C4-2B (cell line): ENCODE data around the gene CDKN1A.

Source experiments
- H3K27ac ChIP-seq: fragments of 450-650 bp; 2 replicates; pipeline ENCODE4 v1.5.1; 2017
- ZFX ChIP-seq: fragments of 450-650 bp; IDR thresholded peaks from 2 replicates; pipeline ENCODE4 v1.6.1; 2017
- TF ChIP-seq, protein P1 (sequence below): fragments of 450-650 bp; conservative IDR thresholded peaks from 2 replicates; pipeline ENCODE4 v1.5.1; 2017; ENCODE audit warnings: mild to moderate bottlenecking

The CDKN1A gene

DNA sequence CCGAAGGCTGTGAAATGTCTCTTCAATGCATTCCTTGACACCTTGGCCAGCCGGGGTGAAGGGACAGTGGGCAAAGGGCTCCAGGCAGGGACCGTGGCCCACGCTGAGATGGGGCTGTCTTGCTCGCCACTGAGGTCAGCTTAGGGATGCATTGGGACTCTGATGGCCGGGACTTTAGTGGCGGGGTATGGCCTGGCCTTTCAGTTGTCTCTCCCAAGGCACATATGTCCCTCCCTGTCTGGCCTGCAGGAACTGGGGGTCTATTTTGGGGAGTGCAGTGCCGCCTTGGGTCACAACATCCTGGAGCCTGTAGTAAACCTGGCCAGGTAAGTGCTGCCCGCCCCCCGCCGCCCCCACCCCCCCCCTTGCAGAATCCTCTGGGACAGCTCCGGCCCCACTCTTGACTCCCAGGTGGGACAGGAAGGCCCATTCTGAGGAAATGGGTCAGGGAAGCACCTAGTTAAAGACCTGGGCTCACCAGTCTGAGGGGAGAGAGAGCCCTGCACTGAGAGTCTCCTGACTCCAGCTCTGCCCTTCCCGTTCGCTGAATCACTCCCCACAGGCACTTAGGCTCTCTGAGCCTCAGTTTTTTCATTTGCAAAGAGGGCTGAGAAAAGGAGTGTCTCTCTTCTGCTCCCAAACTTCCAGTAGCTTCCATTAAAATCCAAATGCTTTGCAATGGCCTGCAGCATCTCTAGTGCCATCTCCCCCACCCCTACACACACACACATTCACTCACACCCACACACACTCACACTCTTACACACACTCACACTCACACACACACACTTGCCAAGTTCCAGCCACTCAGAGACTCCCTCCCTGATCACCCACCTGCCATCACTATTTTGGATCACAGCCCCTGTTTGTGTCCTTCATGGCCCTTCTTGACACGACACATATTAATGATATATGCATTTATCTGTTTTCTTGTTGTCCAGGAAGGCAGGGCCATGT is 52.2 kb downstream of the CDKN1A start:
- TF ChIP-seq ZFX, result no peak
- no peak overlapping the region for H3K27ac ChIP-seq

DNA sequence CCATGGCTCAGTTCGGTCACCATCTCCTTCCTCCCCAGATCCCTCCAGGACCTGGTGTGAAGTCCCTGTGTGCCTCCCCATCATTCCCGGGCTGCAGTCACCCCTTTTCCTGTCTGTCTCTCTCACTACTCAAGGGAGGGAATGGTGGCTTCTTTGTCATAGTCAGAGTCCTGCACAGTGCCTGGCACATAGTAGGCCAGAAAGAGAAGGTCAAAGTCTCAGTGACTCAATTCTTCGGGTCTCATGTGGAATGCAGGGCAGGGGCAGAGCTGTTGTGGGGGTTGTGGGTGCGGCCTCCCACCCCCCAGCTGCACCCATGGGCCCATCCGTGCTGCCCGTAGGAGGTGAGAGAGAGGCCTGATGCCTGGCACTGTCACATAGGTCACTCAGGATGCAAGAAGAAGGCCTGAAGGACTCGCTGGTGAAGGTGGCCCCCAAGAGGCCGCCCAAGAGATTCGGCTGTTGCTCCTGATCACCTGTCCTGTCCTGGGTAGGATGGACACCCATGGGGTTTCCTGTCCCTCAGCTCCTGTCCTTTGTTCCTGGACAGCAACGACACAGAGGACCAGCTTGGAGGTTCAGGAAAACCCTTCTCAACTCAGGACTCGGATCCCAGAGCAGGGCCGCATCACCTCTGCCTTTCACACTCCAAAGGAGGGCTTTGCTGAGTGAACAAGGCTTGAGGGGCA is 53.3 kb downstream of the CDKN1A start:
- no peak overlapping the region for H3K27ac ChIP-seq
- no peak for TF ChIP-seq ZFX
- TF ChIP-seq, protein P1, sequence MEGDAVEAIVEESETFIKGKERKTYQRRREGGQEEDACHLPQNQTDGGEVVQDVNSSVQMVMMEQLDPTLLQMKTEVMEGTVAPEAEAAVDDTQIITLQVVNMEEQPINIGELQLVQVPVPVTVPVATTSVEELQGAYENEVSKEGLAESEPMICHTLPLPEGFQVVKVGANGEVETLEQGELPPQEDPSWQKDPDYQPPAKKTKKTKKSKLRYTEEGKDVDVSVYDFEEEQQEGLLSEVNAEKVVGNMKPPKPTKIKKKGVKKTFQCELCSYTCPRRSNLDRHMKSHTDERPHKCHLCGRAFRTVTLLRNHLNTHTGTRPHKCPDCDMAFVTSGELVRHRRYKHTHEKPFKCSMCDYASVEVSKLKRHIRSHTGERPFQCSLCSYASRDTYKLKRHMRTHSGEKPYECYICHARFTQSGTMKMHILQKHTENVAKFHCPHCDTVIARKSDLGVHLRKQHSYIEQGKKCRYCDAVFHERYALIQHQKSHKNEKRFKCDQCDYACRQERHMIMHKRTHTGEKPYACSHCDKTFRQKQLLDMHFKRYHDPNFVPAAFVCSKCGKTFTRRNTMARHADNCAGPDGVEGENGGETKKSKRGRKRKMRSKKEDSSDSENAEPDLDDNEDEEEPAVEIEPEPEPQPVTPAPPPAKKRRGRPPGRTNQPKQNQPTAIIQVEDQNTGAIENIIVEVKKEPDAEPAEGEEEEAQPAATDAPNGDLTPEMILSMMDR, result no peak

DNA sequence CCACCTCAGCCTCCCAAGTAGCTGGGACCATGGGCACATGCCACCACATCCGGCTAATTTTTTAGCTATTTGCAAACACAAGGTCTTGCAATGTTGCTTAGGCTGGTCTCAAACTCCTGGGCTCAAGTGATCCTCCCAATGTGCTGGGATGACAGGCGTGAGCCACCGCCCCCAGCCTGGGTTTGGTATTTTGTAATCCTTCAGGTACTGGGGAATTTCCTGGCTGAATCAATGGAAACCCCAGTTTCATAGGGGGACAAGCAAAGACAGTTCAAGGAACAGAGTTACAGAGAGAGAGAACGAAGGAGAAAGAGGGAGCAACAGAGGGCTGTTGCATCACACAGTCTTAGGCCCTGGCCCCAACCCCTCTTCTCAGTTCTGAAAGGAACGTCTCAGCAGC is 54.8 kb downstream of the CDKN1A start:
- H3K27ac ChIP-seq, result no peak overlapping the region
- TF ChIP-seq, protein P1, result no peak
- TF ChIP-seq ZFX, result no peak

DNA sequence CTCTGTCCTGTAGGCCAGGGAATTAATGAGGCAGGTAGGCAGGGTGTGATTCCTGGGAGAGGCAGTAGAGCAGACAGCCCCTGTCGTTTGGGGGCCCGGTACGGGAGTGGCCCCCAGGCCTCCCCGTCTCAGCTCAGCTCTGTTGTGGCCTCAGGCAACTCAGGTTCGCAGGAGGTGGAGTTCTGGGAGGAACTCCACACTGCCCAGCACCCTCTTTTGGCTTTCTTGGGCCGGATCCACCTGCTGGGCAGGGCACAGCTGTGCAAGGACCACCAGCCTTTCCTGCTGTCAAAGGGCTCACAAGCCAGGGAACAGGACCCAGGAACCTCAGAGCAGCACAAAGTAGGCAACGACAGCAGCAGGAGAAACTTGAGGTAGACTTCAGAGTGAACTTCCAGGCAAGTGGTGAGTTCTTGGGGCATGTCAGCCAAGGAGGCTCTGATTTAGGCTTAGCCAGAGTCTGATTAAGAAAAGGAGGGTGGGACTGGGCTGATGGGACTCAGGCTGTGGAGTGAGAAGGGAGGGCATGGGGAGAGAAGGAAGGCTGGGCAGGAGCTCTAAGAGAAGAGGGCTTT is 56.1 kb downstream of the CDKN1A start:
- H3K27ac ChIP-seq, result no peak overlapping the region
- TF ChIP-seq ZFX, result no peak
- TF ChIP-seq, protein P1, result no peak

DNA sequence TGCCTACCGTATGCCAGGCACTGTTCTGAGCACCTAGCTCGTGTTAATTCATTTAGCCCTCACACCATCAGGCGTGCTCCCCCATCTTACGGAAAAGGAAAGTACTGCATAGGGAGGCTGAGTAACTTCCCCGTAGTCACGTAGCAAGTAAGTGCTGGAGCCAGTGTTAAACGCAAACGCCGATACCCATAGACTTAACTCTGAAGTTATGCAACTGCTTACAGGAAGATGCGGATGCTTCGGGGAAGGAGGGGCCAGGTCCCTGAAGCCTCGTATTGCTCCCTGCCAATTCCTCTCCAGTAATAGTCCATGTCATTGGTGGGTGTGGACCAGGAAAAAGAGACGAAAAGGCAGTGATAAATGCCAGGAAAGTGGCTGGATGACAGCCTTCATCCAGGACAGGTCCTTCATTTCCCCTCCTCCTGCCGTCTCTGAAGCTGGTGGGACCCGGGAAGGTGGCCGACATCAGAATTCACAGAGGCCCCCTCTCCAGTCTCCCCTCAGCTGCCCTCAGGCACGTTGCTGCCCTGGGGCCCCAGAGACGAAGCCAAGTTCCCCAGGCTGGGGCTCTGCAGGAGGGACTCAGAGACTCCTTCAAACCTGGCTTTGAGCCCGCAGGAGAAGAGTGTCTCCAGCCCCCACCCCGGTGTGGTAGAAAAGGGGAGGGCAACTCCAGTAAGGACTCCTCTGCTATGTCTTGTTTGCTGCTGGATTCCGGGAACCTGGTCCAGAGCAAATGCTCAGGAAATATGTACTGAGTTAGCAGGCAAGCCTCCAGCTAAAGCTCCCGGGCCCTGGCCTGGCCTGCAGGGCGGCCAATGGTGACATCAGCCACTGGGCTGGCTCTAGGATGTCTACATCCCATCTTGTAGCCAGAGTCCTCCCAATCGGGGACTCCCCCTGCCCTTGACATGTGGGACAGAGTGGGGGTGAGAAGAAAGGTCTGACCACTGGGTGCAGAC is 56.9 kb downstream of the CDKN1A start:
- H3K27ac ChIP-seq, result no peak overlapping the region
- TF ChIP-seq, protein P1, result no peak
- no peak for TF ChIP-seq ZFX
